ENCODE measurements around the gene KNOP1.
"Not testable (repeated sequence)": the region's sequence is repeated elsewhere in the genome, so short reads cannot be mapped to it uniquely, and the experiment has no call there.

Gene KNOP1

DNA sequence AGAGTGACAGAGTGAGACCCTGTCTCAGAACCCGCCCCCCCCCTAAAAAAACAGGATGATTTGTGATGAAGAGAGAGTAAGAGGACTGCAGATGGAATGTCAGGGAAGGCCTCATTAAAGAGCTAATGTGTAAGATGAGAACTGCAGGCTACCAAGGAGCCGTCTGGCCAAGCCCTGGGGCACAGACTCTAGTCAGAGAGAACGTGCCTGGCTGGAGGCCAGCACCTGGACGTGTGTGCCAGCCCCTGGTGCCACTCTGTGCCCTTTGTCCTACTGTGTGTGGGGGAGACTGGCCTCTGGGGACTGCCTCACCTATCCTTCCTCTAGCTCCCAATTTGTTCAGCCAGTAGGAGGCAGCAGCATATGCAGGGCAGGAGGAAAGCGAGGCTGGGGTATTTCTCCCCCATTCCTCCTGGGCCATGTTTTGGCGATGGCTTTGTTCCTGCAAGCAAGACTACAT, 37.1 kb downstream of the KNOP1 start:
- DNase-seq, result no peak

DNA sequence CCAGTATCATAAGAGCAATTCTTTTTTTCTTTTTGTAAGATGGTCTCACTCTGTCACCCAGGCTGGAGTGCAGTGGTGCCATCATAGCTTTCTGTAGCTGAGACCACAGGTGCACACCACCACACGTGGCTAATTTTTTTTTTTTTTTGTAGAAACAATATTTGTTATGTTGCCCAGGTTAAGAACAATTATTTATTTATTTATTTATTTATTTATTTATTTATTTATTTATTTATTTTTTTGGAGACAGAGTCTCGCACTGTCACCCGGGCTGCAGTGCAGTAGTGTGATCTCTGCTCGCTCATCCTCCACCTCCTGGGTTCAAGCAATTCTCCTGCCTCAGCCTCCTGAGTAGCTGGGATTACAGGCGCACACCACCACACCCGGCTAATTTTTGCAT, 38.7 kb downstream of the KNOP1 start:
- not testable (repeated sequence) for DNase-seq

DNA sequence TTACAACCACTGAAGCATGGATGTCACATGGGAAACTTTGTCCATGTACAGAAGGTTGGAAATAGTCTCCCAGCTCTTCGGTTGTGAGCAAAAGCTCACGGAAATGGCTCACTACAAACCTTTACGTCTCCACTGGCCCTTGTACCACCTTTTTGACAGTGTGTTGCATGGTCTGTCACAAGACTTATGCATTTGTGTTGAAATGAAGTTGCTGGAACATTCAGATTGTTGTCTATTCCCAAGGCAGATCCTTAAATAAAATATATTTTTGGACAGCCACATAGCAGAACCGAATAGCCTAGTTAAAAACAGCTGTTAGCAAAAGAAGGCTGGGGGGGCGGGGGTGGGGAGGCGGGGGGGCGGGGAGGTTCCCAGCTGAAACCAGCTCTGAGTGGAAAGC, 39.2 kb downstream of the KNOP1 start:
- DNase-seq, result no peak

DNA sequence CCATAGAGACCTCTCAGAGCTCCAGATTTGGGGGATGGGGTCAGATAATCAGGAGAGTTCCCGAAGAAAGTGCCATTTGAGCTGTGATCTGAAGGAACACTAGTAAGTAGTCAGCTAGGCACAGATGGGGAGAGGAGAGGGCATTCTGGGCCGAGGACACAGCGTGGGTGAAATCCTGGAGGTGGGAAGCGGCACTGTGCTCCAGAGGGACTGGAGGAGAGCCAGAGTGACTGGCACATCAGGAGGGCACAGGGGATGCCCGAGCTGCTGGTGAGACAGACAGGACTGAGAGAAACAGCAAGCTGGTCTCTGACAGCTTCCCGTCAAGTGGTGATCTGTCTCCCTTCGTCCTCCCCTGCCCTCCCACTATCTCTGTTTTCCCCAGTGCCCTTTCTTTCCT, 40.6 kb downstream of the KNOP1 start:
- no peak for DNase-seq

DNA sequence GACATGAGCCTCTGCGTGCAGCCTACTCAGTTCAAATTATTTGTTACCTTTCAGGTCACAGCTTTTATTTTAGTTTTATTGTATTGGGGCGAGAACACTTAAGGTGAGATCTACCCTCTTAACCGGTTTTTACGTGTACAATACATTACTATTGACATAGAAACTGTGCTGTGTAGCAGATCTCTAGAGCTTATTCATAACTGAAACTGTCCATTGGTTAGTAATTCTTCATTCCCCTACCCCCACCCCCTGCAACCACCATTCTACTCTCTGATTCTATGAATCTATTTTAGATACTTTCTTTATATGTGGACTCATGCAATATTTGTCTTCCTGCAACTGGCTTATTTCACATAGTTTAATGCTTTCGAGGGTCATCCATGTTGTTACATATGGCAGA, 43.5 kb downstream of the KNOP1 start:
- DNase-seq, result no peak

DNA sequence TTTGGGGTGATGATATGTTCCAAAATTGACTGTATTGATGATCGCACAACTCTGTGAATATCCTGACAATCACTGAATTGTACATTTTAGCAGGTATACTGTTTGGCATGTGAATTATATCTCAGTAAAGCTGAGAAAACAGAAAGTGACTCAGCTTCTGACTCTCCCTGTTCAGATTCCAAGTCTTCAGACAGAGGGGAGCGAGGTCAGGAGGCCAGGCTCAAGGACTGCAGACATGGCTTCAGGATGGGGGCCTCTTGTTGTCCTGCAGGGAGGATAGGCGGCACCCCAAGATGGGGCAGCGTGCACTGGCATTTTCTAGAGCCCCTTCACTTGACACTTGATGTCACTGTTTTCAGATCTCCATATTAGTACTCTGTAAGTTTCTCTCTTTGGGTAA, 45.6 kb downstream of the KNOP1 start:
- no peak for DNase-seq

DNA sequence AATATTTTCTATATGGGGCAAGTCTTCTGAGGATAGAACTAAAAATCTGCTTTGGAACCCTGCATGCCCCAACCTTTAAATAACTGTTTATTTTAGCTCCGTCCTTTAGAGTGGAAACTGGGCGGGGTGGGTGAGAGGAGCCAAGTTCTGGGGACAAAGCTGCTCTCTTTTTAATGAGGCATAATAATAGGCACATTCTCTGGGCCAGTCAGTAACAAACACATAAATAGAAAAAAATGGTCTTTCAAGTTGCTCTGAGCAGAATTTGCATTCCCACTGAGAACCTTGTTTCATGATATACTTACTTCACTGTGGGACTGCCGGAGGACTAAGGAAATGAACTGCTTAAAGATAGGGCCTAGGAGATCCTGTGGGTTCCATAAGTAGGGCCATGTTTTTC, 51.5 kb downstream of the KNOP1 start:
- DNase-seq, result no peak

DNA sequence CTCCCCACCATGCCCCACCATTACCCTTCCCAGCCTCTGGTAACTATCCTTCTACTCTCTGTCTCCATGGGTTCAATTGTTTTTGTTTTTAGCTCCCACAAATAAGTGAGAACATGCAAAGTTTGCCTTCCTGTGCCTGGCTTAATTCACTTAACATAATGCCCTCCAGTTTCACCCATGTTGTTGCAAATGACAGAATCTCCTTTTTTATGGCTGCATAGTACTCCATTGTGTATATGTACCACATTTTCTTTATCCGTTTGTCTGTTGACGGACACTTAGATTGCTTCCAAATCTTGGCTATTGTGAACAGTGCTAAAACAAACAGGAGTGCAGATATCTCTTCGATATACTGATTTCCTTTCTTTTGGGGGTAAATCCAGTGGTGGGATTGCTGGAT, 52.7 kb downstream of the KNOP1 start:
- not testable (repeated sequence) for DNase-seq

DNA sequence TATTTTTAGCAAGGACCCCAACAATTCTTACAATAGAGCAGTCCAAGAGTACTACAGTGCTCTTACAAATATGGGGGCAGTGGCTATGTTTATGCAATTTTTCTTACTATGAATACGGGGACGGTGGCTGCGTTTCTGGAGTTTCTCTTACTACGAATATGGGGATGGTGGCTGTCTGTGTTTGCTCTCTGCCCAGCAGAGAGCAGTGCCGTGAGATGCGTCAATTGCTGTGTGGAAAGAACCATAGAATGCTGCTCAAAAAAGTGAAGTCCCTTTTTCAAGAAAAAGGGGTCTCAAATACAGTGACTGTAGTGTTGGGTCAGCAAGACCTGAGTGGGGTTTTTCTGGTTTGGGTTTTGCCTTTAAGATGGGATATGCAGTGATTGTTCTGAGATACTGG, 53.9 kb downstream of the KNOP1 start:
- no peak for DNase-seq

DNA sequence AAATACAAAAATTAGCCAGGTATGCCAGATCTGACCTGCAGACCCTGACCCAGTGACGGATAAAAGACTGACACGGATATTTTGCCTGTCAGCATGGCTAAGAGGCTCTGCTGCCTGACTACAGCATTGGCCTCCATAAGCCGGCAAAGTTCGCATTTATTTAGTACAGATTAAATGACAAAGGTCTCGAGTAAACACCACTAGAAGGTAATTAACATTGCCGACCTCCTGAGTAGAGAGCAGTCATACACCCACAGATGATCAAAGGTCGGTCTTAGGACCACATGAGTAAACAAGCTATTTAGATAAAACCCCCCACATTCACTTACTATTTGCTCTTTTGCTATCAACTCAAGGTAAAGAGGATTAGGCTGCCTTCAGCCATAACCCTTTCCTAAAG, 55.7 kb downstream of the KNOP1 start:
- DNase-seq, result no peak

DNA sequence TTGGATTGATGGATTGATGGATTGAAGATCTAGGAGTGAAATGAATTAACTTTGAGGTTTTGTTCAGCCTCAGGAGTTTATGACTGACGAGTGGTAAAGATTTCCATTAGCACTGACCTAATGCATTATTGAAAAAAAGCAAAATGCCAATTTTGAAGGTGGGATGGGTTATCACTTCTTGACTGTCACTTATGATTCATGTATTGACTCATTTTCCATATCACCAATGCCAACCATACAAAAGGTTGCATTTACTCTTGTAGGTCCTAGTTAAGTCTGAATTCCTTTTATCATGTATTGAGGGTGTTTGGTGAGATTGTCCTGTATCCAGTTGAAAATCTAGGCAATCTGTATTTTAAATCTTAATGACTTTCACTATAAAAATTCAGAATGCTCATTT, 57.6 kb downstream of the KNOP1 start:
- no peak for DNase-seq

DNA sequence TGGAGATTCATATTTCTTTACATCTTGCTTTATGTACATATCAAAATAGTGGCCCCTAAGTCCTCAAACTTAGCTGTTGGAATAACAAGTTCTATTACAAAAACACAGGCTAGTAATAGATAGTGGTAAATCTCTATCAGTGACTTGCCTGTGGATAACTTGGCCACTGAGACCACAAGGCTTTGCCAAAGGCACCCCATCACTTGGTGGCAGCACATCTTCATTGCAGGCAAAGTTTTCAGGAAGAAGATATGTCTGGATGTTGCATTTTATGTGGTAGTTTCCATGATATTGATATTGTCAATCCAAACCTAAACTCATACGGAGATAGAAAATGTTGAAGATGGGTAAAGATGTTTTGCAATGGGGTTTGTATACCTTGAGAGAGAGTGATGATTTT, 58.5 kb downstream of the KNOP1 start:
- no peak for DNase-seq

DNA sequence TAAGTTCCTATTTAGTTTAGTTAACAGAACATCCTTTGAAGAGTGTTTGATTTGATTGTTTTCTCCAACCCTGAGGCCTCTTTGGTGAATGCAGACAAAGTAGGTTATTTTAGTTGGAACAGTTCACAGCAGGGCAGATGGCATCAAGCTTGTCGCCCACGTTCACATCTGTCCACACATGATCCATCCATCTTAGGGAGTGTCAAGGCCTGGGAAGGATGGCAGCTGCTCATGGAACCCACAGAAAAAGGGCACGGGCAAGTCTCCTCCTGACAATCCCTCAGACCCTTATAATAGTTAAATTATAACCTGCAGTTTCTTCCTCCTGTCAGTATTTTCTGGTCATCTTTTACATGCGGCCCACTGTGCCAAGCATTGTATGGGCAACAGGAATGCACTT, 60.2 kb downstream of the KNOP1 start:
- no peak for DNase-seq

DNA sequence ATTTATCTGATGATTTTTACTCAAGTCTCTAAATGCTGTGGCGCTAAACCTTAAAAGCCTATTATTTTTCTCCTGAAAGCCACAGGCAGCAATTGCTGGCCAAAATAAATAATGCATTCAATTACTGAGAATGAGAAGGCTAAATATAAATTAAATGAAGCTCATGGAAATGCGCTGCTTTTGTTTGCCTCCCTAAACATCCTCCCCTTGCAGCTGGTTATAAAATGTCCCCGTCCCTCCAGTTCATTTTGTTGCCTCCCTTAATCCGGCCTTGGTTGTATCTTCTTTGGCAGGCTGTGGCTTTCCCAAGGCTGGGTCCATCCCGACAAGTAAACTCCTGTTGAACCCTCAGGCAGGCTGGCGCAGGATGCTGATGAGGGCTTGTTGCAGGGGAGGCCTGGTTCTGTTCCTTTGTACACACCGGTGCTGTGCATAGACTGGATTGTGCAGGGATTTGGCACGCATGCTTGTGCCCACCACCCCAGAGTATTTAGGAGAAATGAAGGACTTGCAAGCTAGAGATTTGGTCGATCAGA, 62.7 kb downstream of the KNOP1 start:
- DNase-seq, result no peak

DNA sequence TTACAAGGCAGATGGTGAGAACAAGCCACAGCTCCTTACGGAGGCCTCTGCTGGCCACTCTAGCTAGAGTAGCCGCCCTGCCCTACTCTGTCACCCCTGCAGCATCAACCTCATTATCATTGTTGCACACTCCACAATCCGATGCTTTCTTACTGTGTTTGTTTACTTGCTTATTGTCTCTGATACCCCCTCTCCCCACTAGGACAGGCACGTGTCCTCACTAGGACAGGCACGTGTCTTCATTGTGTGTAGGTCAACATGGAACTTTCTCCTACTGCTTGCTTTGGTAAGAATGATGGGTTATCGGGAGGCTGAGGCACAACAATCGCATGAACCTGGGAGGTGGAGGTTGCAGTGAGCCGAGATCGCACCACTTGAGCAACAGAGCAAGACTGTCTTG, 63.9 kb downstream of the KNOP1 start:
- DNase-seq, result no peak
